GM12874 (cell line): ENCODE results near the gene MVK.

Experiments
- CTCF ChIP-seq: IDR thresholded peaks from 2 replicates; pipeline ENCODE4 v1.5.1; 2011; ENCODE audit warnings: low read depth, mild to moderate bottlenecking, control low read depth, low read length, moderate library complexity; ENCODE audit not compliant: insufficient read depth

The MVK gene

GRCh38 chr12:109573029-109573913, at the start of gene MVK, which contains the start of gene MMAB:
Gene MVK, plus strand, starts transcription at chr12:109573794. Its CDS starts 1,029 bp downstream, at chr12:109574823.
Gene MMAB, minus strand, starts transcription at chr12:109573504. Its CDS starts 24 bp downstream, at chr12:109573480.
- no peak for TF ChIP-seq CTCF

DNA sequence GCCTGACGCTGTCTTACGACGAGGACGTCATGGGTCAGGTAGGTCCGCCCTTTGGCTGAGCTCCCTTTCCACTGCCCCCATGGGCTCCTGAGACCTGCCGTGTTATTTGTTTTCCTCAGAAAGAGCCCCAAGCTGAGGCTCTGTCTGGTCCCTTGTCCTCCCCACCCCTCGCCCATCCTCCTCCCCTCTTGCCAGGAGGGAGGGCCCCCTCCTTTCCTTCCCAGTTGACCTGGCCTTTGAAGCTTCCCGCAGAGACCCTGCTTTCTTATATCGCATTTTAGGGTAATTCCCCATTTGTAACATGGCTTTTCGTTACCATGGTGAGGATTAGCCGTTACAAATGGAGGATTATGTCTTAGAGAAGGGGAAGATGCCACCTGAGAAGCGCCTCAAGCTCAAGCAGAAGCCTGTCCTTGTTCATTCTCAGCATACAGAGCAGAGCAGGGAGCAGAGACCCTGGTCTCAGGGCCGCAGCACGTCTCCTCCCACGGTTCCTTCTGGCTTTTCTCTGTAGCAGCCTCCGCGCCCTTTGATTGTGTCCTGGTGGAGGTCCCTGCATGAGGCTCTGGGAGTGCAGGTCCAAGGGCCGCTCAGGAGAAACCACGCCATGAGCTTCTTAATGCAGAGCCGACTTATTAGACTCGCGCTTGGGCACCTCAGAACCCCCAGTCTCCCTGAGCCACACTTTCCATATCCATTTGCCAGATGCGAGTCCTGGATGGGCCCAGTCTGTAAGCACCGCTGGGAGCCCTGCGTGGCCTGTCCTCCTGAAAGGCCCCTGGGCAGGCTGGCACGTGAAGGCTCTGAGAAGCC, 48.9 kb upstream of the MVK start:
- TF ChIP-seq CTCF, result no peak

- TF ChIP-seq CTCF, result no peak
Measured at GRCh38 chr12:109525279-109525585, 48.4 kb upstream of the MVK start.

DNA sequence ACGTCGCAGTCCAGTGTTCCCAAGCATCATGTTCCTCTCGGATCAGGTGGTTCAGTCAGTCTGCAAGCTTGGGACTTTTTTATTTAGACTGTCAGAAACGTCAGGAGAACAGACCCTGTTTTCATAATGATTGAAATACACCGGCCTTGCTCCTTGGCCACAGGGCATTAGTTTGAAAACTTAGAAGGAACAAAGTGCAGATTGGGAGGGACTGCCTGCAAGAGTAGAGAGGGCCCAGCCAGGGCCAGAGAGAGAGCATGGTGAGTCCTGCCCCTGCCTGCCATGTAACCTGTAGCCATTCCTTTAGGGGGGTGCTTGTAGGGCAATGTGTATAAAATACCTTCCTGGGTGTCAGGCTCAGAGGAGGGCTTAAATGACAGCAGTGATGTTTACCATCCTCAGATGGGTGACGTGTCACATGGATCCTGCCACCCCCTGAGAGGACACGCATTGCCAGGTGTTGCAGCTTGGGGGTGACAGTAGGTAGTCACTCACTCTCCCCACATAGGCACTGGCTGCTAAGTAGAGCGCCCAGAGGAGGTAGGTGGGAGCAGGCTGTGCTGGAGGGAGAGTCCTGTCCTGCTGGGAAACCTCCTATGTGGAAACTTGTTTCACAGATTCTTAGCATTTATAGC, 46.0 kb upstream of the MVK start:
- no peak for TF ChIP-seq CTCF

GRCh38 chr12:109529691-109530640, 43.6 kb upstream of the MVK start:
- TF ChIP-seq CTCF, result no peak

DNA sequence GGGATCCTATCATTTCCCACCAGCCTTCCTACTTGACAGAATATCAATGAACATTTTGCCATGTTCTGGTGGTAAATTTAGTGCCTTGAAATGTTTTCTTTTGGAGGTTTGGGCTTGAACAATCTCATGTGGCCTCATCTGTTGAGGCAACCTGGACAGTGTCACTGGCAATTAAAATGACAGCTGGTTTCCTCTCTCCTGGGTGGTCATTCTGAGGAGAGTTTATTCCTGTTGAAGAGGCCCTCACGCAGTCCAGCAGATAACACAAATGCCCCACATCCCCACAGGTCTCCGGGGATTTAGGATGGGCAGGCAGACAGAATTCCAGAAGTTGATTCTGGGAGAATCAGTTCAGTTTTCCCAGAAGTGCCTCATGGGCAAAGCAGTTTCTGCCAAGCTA, 42.2 kb upstream of the MVK start:
- TF ChIP-seq CTCF, result no peak
